Neural progenitor cell (in vitro differentiated cells): ENCODE measurements around the gene ABHD2.

ENCODE experiments used
- EZH2 ChIP-seq: fragments of 200-600 bp; sonication (generic); IDR thresholded peaks from 2 replicates; pipeline ENCODE4 v1.6.1; 2017; ENCODE audit warnings: antibody characterized with exemption, mild to moderate bottlenecking, moderate library complexity
- TF ChIP-seq, protein P1 (sequence below): fragments of 200-600 bp; sonication (generic); IDR thresholded peaks from 2 replicates; pipeline ENCODE4 v1.5.1; 2017; ENCODE audit warnings: antibody characterized with exemption, mild to moderate bottlenecking

DNA sequence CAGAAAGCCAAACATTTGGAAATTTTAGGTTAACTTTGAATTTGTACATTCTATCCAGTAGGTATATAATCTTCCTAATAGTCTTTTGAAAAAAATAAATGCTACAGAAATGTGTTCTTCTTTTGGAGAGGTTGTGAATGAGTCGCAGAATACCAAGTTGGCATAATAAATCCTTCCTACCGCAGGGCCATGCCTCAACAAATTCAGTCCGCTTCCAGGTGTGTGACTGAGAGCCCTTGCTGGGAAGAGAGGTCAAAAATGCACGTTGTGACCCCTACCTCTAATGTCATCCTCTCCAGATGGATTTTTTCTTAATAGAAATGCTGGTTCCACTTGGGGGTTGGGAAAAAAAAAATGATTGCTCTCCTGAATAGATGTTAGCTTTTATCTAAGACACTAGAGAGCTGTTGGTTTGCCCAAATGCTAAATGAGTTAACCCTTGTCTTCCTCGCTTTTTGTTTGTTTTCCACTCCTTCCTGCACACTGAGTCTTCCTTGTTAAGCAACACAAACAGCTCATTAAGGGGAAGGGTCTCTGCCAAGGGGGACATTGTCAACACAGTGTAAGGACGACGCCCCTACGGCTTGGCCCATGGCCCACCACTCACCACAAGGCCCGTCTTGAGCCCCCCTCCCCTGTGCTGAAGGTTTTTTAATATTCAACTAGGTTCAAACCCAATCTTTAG, 99.2 kb downstream of the ABHD2 start:
- TF ChIP-seq, protein P1, sequence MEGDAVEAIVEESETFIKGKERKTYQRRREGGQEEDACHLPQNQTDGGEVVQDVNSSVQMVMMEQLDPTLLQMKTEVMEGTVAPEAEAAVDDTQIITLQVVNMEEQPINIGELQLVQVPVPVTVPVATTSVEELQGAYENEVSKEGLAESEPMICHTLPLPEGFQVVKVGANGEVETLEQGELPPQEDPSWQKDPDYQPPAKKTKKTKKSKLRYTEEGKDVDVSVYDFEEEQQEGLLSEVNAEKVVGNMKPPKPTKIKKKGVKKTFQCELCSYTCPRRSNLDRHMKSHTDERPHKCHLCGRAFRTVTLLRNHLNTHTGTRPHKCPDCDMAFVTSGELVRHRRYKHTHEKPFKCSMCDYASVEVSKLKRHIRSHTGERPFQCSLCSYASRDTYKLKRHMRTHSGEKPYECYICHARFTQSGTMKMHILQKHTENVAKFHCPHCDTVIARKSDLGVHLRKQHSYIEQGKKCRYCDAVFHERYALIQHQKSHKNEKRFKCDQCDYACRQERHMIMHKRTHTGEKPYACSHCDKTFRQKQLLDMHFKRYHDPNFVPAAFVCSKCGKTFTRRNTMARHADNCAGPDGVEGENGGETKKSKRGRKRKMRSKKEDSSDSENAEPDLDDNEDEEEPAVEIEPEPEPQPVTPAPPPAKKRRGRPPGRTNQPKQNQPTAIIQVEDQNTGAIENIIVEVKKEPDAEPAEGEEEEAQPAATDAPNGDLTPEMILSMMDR: no peak
- no peak for TF ChIP-seq EZH2
